Neural progenitor cell (in vitro differentiated cells): ENCODE data around the gene NTN5. TPM values are rescaled to one million over a fixed set of nuclear protein-coding genes. Genes with fewer than 3 reads are reported as not detected.

ENCODE experiments used
- DNase-seq: peaks from one replicate; pipeline ENCODE4 v3.0.0-alpha.2; 2016; ENCODE audit warnings: low spot score
- H2AFZ ChIP-seq: fragments of 200-600 bp; sonication (generic); replicated peaks from 2 replicates; pipeline ENCODE4 v1.6.1; 2016; ENCODE audit warnings: antibody characterized with exemption
- H3F3A ChIP-seq: fragments of 200-600 bp; sonication (generic); 2 replicates; pipeline ENCODE4 v1.6.1; 2016; ENCODE audit warnings: antibody characterized with exemption, low read depth
- H3K27ac ChIP-seq: fragments of 200-600 bp; sonication (generic); 2 replicates; pipeline ENCODE4 v1.5.1; 2016; ENCODE audit warnings: mild to moderate bottlenecking
- H3K27me3 ChIP-seq: fragments of 200-600 bp; sonication (generic); 2 replicates; pipeline ENCODE4 v1.6.1; 2016; ENCODE audit warnings: mild to moderate bottlenecking, moderate library complexity
- H3K36me3 ChIP-seq: fragments of 200-600 bp; sonication (generic); 2 replicates; pipeline ENCODE4 v1.5.1; 2016
- H3K4me1 ChIP-seq: fragments of 200-600 bp; sonication (generic); 2 replicates; pipeline ENCODE4 v1.6.1; 2016; ENCODE audit warnings: mixed run types
- H3K4me2 ChIP-seq: fragments of 200-600 bp; sonication (generic); 2 replicates; pipeline ENCODE4 v1.6.1; 2016
- H3K4me3 ChIP-seq: fragments of 200-600 bp; sonication (generic); 2 replicates; pipeline ENCODE4 v1.5.1; 2016
- H3K79me2 ChIP-seq: fragments of 200-600 bp; sonication (generic); 2 replicates; pipeline ENCODE4 v1.6.1; 2016; ENCODE audit warnings: low read depth
- H3K9ac ChIP-seq: fragments of 200-600 bp; sonication (generic); 2 replicates; pipeline ENCODE4 v1.6.1; 2016
- H3K9me3 ChIP-seq: fragments of 200-600 bp; sonication (generic); 2 replicates; pipeline ENCODE4 v1.5.1; 2016; ENCODE audit warnings: low read depth
- H4K20me1 ChIP-seq: fragments of 200-600 bp; sonication (generic); 2 replicates; pipeline ENCODE4 v1.6.1; 2016; ENCODE audit warnings: low read depth
- H3K27ac Mint-ChIP-seq: 3 replicates; pipeline ENCODE4 v1.8.0; 2021; ENCODE audit warnings: mixed read lengths
- H3K27me3 Mint-ChIP-seq: 2 replicates; pipeline ENCODE4 v1.8.0; 2022; ENCODE audit warnings: low read depth, mild to moderate bottlenecking, inconsistent platforms, moderate library complexity, mixed read lengths; ENCODE audit not compliant: insufficient read depth
- H3K36me3 Mint-ChIP-seq: 3 replicates; pipeline ENCODE4 v1.8.0; 2021; ENCODE audit warnings: mixed read lengths
- H3K4me1 Mint-ChIP-seq: 3 replicates; pipeline ENCODE4 v1.8.0; 2021; ENCODE audit warnings: mixed read lengths
- H3K4me3 Mint-ChIP-seq: 3 replicates; pipeline ENCODE4 v1.8.0; 2021; ENCODE audit warnings: mild to moderate bottlenecking, moderate library complexity, mixed read lengths
- H3K9me3 Mint-ChIP-seq: 3 replicates; pipeline ENCODE4 v1.8.0; 2020; ENCODE audit warnings: mixed read lengths
- CTCF ChIP-seq: fragments of 200-600 bp; sonication (generic); IDR thresholded peaks from 2 replicates; pipeline ENCODE4 v1.5.1; 2017; ENCODE audit warnings: antibody characterized with exemption, mild to moderate bottlenecking
- EZH2 ChIP-seq: fragments of 200-600 bp; sonication (generic); IDR thresholded peaks from 2 replicates; pipeline ENCODE4 v1.6.1; 2017; ENCODE audit warnings: antibody characterized with exemption, mild to moderate bottlenecking, moderate library complexity
- EZH2phosphoT487 ChIP-seq: fragments of 200-600 bp; sonication (generic); IDR thresholded peaks from 2 replicates; pipeline ENCODE4 v1.6.1; 2017; ENCODE audit warnings: antibody characterized with exemption
- total RNA-seq: library from RNA; depleted of rRNA; stranded (reverse); fragments of >200 nt; gene quantifications from 2 replicates; pipeline ENCODE4 v1.2.3, GENCODE V29; 2015; ENCODE audit warnings: low replicate concordance

Gene NTN5
- total RNA-seq, 1 donor from 2014 or later, result not detected

GRCh38 chr19:48625891-48626327, 46.9 kb downstream of the NTN5 start:
- Histone ChIP-seq H3F3A (peaks cover 36% of the 10 kb centered on the region), H3K9ac (no peak overlapping the region), H3K36me3 (no peaks in the 10 kb centered on the region), H3K4me2 (peak overlapping the region; percentile 93), H3K4me3 (no peak overlapping the region), H3K27me3 (no peaks in the 10 kb centered on the region), H3K79me2 (peaks cover 28% of the 10 kb centered on the region), H4K20me1 (peaks cover 25% of the 10 kb centered on the region), H3K4me1 (peaks cover 14% of the 10 kb centered on the region), H2AFZ (no peak overlapping the region), H3K27ac (no peak overlapping the region), H3K9me3 (no peaks in the 10 kb centered on the region)
- Mint-ChIP-seq H3K27me3 (no peaks in the 10 kb centered on the region), H3K9me3 (no peaks in the 10 kb centered on the region), H3K36me3 (peaks cover 2% of the 10 kb centered on the region), H3K4me3 (no peak overlapping the region), H3K27ac (no peak overlapping the region), H3K4me1 (peaks cover 44% of the 10 kb centered on the region)
- DNase-seq, result no peak
- TF ChIP-seq CTCF (no peak), EZH2phosphoT487 (no peak), EZH2 (no peak)

GRCh38 chr19:48624791-48625723, 47.8 kb downstream of the NTN5 start:
- H3K9me3 ChIP-seq, result no peaks in the 10 kb centered on the region
- TF ChIP-seq EZH2 (no peak), EZH2phosphoT487 (no peak), CTCF (no peak)
- DNase-seq, result peak; percentile 59
- H3K79me2 ChIP-seq, result peaks cover 36% of the 10 kb centered on the region
- Mint-ChIP-seq H3K4me1 (peaks cover 39% of the 10 kb centered on the region), H3K27me3 (no peaks in the 10 kb centered on the region), H3K27ac (peak overlapping the region; percentile 73), H3K36me3 (peaks cover 2% of the 10 kb centered on the region), H3K4me3 (peak overlapping the region; percentile 84), H3K9me3 (no peaks in the 10 kb centered on the region)
- no peak overlapping the region for H3K27ac ChIP-seq
- peaks cover 23% of the 10 kb centered on the region for H4K20me1 ChIP-seq
- peak overlapping the region; percentile 82 for H3K9ac ChIP-seq
- H3K27me3 ChIP-seq, result no peaks in the 10 kb centered on the region
- peaks cover 6% of the 10 kb centered on the region for H3K4me1 ChIP-seq
- H2AFZ ChIP-seq, result no peak overlapping the region
- H3F3A ChIP-seq, result peaks cover 31% of the 10 kb centered on the region
- H3K36me3 ChIP-seq, result no peaks in the 10 kb centered on the region
- peak overlapping the region; percentile 79 for H3K4me3 ChIP-seq
- H3K4me2 ChIP-seq, result peak overlapping the region; percentile 93

GRCh38 chr19:48624067-48624594, 48.7 kb downstream of the NTN5 start:
- no peaks in the 10 kb centered on the region for H3K36me3 Mint-ChIP-seq
- H3F3A ChIP-seq, result peaks cover 28% of the 10 kb centered on the region
- H3K36me3 ChIP-seq, result no peaks in the 10 kb centered on the region
- DNase-seq, result peak; percentile 100
- peaks cover 18% of the 10 kb centered on the region for H4K20me1 ChIP-seq
- peaks cover 40% of the 10 kb centered on the region for H3K4me1 Mint-ChIP-seq
- no peaks in the 10 kb centered on the region for H3K9me3 Mint-ChIP-seq
- H3K27ac ChIP-seq, result peak overlapping the region; percentile 92
- H3K4me3 Mint-ChIP-seq, result peak overlapping the region; percentile 84
- no peak for TF ChIP-seq EZH2
- no peak for TF ChIP-seq EZH2phosphoT487
- no peak for TF ChIP-seq CTCF
- H3K4me3 ChIP-seq, result peak overlapping the region; percentile 79
- no peaks in the 10 kb centered on the region for H3K27me3 Mint-ChIP-seq
- peak overlapping the region; percentile 85 for H3K27ac Mint-ChIP-seq
- peaks cover 11% of the 10 kb centered on the region for H3K4me1 ChIP-seq
- peak overlapping the region; percentile 93 for H3K4me2 ChIP-seq
- no peak overlapping the region for H2AFZ ChIP-seq
- no peaks in the 10 kb centered on the region for H3K9me3 ChIP-seq
- peaks cover 41% of the 10 kb centered on the region for H3K79me2 ChIP-seq
- peak overlapping the region; percentile 82 for H3K9ac ChIP-seq
- no peaks in the 10 kb centered on the region for H3K27me3 ChIP-seq
